Omental fat pad (tissue), 4 donors: Measurements from ENCODE around the gene PRELID3B. TPM values are rescaled to one million over a fixed set of nuclear protein-coding genes. Genes with fewer than 3 reads are reported as not detected.

Source experiments
- ATAC-seq: fragments of 150-250 bp; one replicate; pipeline ENCODE4 v1.9.1; 2016; ENCODE audit warnings: mild to moderate bottlenecking, moderate library complexity; ENCODE audit not compliant: low FRiP score
- DNase-seq: peaks from one replicate; pipeline ENCODE4 v3.0.0-alpha.2; 2019; ENCODE audit warnings: low spot score
- total RNA-seq, 4 donors: library from RNA; depleted of rRNA; stranded (reverse); fragments of >200 nt; gene quantifications; one replicate each; pipeline ENCODE4 v1.1.0, GENCODE V29; 2016
- TF ChIP-seq, protein P1 (sequence below), 3 donors: fragments of 450-650 bp; IDR thresholded peaks; one replicate each; pipeline ENCODE4 v1.5.1; 2016 to 2017; ENCODE audit warnings: antibody characterized with exemption in 3 of 3, mild to moderate bottlenecking in 3 of 3, moderate library complexity in 2 of 3

Gene PRELID3B
- total RNA-seq, 4 donors from 2014 or later: 33.1 to 71.1 (median 51.2) TPM

GRCh38 chr20:59033616-59034165 is 8.9 kb downstream of the PRELID3B start:
- TF ChIP-seq, protein P1, sequence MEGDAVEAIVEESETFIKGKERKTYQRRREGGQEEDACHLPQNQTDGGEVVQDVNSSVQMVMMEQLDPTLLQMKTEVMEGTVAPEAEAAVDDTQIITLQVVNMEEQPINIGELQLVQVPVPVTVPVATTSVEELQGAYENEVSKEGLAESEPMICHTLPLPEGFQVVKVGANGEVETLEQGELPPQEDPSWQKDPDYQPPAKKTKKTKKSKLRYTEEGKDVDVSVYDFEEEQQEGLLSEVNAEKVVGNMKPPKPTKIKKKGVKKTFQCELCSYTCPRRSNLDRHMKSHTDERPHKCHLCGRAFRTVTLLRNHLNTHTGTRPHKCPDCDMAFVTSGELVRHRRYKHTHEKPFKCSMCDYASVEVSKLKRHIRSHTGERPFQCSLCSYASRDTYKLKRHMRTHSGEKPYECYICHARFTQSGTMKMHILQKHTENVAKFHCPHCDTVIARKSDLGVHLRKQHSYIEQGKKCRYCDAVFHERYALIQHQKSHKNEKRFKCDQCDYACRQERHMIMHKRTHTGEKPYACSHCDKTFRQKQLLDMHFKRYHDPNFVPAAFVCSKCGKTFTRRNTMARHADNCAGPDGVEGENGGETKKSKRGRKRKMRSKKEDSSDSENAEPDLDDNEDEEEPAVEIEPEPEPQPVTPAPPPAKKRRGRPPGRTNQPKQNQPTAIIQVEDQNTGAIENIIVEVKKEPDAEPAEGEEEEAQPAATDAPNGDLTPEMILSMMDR (IDR thresholded peaks at IDR 0.05): no peak
- ATAC-seq (no peak), DNase-seq (no peak)

DNA sequence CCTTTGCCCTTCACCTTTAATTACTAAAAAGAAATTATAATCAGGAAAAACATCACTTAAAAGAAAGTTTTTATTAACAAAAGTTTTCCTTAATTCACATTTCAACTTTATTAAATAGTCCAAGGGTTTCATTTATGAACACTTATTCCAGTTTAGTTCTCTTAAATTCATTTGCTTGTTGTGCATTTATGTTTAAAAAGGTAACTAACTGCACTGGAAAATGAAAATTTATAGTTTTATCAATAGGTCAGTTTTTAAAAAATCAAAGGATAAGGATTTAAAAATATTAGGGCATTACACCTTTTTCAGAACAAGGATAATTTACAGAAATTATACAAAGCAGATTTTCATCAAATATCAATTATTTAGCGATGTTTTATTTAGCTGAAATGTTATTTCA is 9.5 kb downstream of the PRELID3B start:
- DNase-seq: no peak
- TF ChIP-seq, protein P1 (IDR thresholded peaks at IDR 0.05): no peak
- ATAC-seq: no peak

- no peak for DNase-seq
- TF ChIP-seq, protein P1 (IDR thresholded peaks at IDR 0.05): no peak
- ATAC-seq: peak; percentile 24
Observed at GRCh38 chr20:59032713-59033059, 9.9 kb downstream of the PRELID3B start.

GRCh38 chr20:59032023-59032712 is 10.4 kb downstream of the PRELID3B start, which contains the start of gene ATP5F1E:
Gene ATP5F1E, minus strand, starts transcription at chr20:59032335. Its CDS starts 84 bp downstream, at chr20:59032251.
- peak; percentile 100 for ATAC-seq
- TF ChIP-seq, protein P1 (IDR thresholded peaks at IDR 0.05): no peak
- peak; percentile 76 for DNase-seq

DNA sequence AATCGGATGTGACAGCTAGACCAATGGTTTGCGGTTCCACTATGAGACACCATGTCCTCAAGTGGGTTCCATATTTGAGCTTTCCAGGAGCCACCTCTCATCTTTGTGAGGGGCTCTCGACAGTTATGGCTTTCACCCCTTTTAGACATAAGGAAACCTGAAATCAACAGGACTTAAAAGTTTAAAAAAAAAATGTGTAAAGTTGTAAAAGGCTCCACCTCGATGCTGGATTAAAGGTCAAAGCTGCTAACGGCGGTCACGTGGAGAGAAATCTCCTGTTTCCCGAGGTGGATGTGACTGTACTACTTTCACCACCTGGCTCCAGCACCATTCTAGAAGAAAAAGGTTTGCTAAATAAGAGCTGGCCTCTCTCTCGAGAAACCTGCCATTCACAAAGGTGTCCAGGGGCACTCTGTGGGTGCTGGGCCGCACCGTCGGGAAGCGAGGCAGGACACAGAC is 11.0 kb downstream of the PRELID3B start:
- TF ChIP-seq, protein P1 (IDR thresholded peaks at IDR 0.05): no peak
- DNase-seq: no peak
- no peak for ATAC-seq

DNA sequence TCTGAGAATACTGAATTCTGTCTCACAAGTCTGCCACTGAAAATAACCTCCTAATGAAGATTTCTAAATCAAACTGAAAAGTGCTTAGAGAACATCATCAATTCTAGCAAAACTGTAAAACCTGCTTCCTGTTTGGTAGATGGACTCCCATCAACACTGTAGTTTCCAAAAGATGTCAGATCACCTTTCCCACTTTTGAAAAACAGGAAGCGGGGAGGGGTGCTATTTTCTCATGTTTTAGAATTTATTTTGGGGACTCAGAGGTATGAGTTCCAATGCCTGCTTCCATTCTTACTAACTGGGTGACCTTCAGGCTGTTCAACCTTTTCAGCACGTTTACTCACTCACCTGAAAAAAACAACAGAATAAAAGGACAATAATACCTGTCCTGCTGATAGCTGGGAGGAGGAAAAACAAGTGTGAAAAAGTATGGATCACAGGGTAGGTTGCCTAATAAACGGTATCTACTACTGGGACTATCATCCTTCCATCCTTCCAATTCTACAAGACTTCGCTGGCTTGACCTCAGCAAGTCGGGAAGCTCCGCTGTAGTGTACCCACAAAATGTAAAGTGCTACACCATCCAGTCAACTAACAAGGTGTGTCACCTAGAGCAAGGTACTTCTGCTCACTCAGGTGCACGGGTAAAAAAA is 11.5 kb downstream of the PRELID3B start:
- no peak for DNase-seq
- ATAC-seq: no peak
- TF ChIP-seq, protein P1 (IDR thresholded peaks at IDR 0.05): no peak
